ENCODE data around the gene SERPINA5.

- no peak for TF ChIP-seq TAF1 (IDR thresholded peaks at IDR 0.05; ENCODE audit: low read depth)
- no peak for TF ChIP-seq TEAD4 (IDR thresholded peaks at IDR 0.05)
- TF ChIP-seq TCF12 (IDR thresholded peaks at IDR 0.05; ENCODE audit: low read depth) = no peak
- no peak for TF ChIP-seq EGR1 (IDR thresholded peaks at IDR 0.05)
Observed at GRCh38 chr14:94547151-94547680, 34.0 kb upstream of the SERPINA5 start.

All from Ishikawa (cell line).